Retinal pigment epithelial cell (primary cell): Measurements from ENCODE around the gene EPX.

Source experiments
- DNase-seq: peaks from one replicate; pipeline ENCODE4 v3.0.0-alpha.2; 2010; ENCODE audit warnings: low read depth
- H3K4me3 ChIP-seq: 2 replicates; pipeline ENCODE4 v1.5.1; 2011; ENCODE audit warnings: mild to moderate bottlenecking, low read length, control low read depth, moderate library complexity
- TF ChIP-seq, protein P1 (sequence below): conservative IDR thresholded peaks from 2 replicates; pipeline ENCODE4 v1.5.1; 2011; ENCODE audit warnings: low read depth, low read length, control low read depth, inconsistent platforms

Gene EPX

DNA sequence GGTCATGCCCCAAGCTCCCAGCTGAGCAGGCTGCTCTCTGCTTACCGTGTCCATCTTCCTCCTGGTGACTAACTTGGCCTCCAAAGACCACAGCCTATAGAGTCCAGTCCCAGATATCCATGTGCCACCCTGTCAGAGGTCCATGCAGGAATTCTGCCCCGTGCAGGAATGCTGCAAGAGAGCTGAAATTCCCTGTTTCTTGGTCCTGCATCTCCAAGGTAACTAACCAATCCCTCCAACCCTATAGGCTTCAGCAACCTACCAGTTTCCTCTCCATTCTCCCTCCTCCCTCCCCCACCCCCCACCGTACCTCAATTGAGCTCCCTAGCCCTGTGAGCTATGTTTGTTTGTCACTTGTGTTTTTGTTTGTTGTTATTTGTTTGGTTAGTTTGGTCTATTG lies 36.2 kb downstream of the EPX start:
- TF ChIP-seq, protein P1, sequence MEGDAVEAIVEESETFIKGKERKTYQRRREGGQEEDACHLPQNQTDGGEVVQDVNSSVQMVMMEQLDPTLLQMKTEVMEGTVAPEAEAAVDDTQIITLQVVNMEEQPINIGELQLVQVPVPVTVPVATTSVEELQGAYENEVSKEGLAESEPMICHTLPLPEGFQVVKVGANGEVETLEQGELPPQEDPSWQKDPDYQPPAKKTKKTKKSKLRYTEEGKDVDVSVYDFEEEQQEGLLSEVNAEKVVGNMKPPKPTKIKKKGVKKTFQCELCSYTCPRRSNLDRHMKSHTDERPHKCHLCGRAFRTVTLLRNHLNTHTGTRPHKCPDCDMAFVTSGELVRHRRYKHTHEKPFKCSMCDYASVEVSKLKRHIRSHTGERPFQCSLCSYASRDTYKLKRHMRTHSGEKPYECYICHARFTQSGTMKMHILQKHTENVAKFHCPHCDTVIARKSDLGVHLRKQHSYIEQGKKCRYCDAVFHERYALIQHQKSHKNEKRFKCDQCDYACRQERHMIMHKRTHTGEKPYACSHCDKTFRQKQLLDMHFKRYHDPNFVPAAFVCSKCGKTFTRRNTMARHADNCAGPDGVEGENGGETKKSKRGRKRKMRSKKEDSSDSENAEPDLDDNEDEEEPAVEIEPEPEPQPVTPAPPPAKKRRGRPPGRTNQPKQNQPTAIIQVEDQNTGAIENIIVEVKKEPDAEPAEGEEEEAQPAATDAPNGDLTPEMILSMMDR, result no peak
- no peak overlapping the region for H3K4me3 ChIP-seq
- DNase-seq, result no peak

DNA sequence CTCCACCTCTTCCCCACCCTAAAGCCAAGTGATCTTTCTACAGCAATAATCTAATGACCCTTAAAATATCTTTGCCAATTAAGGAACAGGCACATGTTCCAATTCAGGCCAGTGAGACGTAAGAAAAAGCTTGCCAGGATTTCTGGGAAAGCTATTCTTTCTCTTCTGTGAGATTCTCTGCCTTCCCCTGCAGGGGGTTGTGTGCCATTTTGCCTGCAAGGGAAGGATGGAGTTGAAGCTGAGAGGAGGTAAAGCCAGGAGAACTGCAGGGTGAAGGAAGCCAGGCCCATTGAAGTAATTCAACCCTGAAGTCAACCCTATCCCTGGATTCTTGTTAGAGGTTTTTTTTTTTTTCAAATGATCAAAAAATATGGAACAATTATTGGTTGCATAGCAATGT lies 36.9 kb downstream of the EPX start:
- no peak overlapping the region for H3K4me3 ChIP-seq
- DNase-seq, result no peak
- TF ChIP-seq, protein P1, result peak; percentile 3

DNA sequence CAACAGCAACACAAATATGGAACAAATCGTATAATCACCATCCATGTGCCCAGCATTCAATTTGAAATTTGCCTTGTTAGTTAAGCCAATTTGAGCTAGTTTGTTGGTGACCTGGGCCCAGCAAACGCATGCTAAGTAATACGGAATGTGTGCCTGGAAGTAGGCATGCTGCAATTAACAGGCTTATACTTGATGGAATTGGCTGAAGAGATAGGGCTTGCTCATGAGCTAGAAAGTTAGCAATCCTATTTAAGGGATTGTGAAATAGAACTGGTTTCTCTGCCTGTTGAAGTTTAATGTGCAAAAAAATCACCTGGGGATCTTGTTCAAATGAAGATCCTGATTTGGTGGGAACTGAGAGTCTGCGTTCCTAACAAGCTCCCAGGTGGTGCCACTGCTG lies 37.4 kb downstream of the EPX start:
- TF ChIP-seq, protein P1, result no peak
- DNase-seq, result no peak
- H3K4me3 ChIP-seq, result no peak overlapping the region

DNA sequence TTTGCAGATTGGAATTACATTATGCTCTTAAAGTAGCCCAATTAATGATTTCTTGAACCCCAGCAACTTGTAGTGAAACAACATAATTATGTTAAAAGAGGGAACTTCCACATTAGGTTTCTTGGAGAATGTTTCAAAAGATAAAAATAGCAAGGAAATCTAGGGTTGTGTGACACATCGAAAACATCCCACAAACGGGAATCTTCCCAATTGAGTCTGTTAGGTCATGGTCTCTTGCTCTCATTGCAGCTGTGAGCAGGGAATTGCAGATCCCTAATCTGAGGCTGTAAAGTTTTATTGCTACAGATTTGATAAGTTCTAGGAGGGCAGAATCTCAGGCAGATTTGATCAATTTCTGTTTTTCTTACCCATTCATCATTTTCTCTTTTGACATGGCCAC lies 39.1 kb downstream of the EPX start:
- H3K4me3 ChIP-seq, result no peak overlapping the region
- TF ChIP-seq, protein P1, result no peak
- no peak for DNase-seq

DNA sequence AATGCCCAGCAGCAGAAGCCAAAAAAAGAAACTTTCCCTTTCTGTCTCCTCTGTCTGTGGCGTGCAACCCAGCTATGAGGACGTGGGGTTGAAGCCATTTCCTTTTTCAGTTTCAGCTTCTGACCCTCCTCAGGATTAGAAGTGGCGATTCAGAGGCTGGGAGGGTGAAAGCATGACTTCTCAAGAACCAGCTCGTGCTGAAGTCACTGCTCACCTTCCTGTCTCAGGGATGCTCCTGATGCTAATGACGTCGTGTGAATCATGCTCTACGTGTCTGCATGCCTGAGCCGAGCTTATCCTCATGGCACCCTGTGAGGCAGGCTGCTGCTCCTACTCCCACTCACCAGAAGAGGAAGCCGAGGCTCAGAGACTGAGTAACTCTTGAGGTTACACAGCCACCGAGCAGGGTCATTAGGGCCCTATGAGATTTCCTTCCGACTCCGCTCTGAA lies 40.2 kb downstream of the EPX start:
- DNase-seq, result no peak
- TF ChIP-seq, protein P1, result no peak
- no peak overlapping the region for H3K4me3 ChIP-seq

DNA sequence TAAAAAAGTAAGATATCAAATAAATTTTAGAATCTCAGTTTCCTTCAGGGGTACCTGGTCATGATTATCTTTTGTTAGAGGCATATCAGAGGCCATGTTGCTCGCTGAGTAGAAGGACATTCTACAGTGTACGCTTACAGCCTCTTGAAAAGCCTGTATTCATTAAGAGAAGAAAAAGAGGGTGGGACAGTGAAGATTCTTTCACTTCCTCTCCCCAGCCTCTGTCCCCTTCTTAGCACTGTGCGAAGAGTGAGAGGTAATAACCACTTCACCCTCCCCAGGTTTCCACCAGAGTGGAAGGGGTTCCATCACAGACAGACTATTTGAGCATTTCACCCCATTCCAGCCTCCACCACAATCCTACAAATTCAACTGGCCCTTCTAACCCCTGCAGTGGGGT lies 41.0 kb downstream of the EPX start:
- H3K4me3 ChIP-seq, result no peak overlapping the region
- DNase-seq, result no peak
- TF ChIP-seq, protein P1, result no peak

DNA sequence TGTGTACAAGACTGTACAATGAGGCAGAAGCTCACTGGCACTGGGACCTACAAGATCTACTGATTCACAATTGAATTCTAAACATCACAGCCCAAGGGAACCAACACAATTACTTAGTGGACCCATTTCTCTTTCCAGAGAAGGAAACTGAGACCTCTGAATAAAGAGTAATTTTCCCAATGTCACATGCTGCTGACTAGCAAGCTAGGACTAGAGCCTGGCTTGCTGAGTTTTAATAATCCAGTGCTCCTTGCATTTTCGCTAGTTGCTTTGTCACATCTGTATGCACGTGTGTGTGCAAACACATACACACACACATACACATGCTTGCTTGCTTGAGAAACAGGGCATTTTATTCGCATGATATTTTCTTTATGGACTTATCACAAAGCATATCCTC lies 42.0 kb downstream of the EPX start:
- DNase-seq, result no peak
- no peak overlapping the region for H3K4me3 ChIP-seq
- TF ChIP-seq, protein P1, result no peak
